GM12874 (cell line): Measurements from ENCODE around the gene EIF2B2.

Experiments
- CTCF ChIP-seq: IDR thresholded peaks from 2 replicates; pipeline ENCODE4 v1.5.1; 2011; ENCODE audit warnings: low read depth, mild to moderate bottlenecking, control low read depth, low read length, moderate library complexity; ENCODE audit not compliant: insufficient read depth

EIF2B2 gene

GRCh38 chr14:74956280-74957072, 46.2 kb upstream of the EIF2B2 start:
- no peak for TF ChIP-seq CTCF

- TF ChIP-seq CTCF, result no peak
These were observed 43.0 kb upstream of the EIF2B2 start for GRCh38 chr14:74959596-74960180.

GRCh38 chr14:74960736-74961135, 42.0 kb upstream of the EIF2B2 start:
- TF ChIP-seq CTCF, result no peak

- TF ChIP-seq CTCF, result no peak
These were observed 41.3 kb upstream of the EIF2B2 start for GRCh38 chr14:74961238-74961911.

DNA sequence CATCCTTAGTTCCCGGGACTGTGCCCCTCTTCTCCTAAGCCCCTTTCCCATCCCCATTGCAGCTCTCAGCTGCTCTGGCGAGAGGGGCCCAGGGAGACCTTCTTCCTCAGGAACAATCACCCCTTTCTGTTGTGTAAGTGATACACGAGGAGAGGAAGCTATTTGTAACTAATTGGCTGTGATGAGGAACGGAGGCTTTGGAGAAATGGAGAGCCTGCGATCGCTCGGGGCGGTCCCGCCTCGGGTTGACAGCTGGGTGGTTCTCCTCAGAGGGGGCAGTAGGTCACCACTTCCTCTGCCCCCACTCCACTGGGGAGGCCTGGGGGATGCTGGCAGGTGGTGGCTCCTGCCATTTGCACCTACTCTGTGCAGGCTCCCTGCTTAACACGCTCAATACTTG, 40.7 kb upstream of the EIF2B2 start:
- no peak for TF ChIP-seq CTCF

GRCh38 chr14:74962493-74962892, 40.2 kb upstream of the EIF2B2 start:
- no peak for TF ChIP-seq CTCF

GRCh38 chr14:74963178-74963704, 39.5 kb upstream of the EIF2B2 start:
- no peak for TF ChIP-seq CTCF
